CD1c-positive myeloid dendritic cell (primary cell): ENCODE data around the gene XKR7.

ENCODE experiments used
- DNase-seq: peaks from one replicate; pipeline ENCODE4 v3.0.0-alpha.2; 2016; ENCODE audit errors: extremely low spot score

XKR7 gene

DNA sequence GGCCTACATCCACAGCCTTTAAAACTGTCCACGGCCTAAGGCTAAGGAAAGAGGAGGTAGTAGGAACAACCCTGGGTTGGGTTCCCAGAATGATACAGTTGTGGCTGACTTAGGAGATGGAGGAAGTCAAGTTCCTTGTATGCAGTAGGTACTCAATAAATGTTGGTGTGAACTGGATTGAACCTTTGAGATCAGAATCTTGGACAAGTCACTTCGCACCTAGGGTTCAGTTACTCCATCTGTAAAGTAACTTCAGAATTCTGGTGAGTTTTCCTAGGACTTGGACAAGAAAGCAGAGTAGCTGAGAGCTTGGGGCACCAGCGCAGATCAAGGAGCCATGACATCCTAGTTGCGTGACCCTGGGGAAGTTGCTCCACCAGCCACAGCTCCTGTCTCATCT, 9.1 kb downstream of the XKR7 start:
- DNase-seq = no peak

- DNase-seq = no peak
Measured at GRCh38 chr20:31979713-31980426, 11.9 kb downstream of the XKR7 start.

DNA sequence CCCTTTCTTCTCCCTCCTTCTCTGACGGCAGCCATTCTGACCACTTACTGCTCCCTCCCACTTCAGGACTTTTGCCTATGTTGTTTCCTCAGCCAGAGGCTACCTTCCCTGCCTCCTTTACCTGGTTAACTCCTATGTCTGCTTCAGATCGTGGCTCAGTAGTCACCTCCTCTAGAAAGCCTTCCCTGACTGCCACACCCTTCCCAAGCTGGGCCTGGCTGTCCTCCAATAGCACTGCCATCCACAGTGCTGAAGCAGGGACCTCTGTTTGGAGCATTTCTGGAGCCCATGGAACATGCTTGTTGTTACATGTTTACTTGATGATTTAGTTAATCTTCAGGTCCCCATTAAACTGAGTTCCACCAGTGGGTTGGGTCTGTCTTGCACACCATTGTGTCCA, 13.8 kb downstream of the XKR7 start:
- DNase-seq = no peak

GRCh38 chr20:31984981-31985471, 17.1 kb downstream of the XKR7 start:
- DNase-seq = no peak

DNA sequence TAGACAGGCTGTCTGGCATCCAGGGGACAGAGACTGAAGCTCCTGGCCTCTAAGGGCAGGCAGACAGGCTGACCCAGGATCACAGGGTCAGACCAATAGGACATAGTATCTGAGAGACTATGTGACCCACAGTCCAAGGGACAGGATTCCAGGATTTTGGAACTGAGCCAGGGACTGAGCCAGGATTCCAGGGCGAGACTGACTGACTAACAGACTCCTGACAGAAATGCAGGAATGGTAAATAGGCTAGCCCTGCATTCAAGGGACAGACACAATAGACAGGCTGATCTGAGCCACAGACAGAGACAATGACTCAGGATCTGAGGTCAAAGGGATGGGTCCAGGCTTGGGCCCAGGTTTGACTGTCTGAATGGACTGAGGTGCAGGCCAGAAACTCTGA, 19.8 kb downstream of the XKR7 start:
- DNase-seq = no peak

GRCh38 chr20:31988430-31989015, 20.6 kb downstream of the XKR7 start:
- DNase-seq = no peak

DNA sequence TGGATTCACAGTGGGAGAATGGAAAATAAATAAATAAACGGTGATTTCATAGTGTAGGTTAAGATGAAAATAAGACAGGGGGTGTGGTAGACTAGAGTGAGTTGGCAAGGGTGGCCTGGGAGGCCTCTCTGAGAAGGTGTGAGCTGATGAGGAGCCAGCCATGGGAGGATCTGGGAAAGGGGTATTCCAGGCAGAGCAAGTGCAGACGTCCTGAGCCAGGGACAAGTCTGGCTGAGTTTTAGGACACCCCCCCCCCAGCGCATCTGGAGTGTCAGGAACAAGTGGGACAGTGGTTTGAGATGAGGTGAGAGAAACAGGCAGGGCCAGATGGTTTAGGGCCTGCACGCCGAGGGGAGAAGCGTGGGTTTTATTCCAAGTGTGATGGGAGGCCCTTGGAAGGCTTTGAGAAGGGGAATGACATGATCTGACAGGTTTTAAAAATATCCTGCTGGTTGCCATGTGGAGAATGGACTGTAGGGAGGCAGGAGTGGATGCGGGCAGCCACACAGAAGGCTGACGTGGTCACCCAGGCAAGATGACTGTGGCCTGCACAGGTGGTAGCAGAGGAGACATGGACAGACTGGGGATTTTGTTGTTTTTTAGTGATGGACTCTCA, 21.2 kb downstream of the XKR7 start:
- DNase-seq = no peak

DNA sequence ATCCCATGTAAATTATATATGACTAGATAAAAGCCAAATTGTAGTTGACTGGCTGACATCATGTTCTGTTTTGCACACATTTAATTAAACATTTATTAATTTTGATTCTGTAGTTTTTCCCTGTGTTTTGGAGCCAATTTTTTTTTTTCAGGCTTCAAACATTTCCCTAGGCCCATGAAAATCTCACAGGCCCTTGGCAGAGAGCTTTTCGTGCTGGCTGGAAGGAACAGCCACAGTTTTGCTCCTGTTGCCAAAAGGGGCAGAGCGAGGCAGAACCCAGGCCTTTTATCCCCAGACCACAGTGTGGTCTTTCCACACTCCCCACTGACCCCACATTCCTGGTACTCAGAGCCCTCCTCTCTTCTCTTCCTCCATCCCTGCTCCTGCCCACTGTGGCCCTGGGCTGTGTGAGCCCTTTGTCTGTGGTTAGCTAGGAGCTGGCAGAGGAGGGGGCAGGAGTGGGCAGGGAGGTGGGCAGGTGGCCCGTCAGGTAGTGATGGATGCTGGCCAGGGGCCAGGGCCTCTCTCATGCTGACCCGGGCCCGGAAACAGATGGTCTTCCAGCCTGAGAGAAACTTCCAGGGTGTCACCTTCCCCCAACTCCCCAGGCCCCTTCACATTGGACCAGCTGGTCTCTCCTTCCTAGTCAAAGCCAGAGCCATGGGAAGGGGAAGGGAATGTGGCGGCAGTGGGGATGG, 22.8 kb downstream of the XKR7 start:
- DNase-seq = no peak

GRCh38 chr20:31991339-31991705, 23.4 kb downstream of the XKR7 start:
- no peak for DNase-seq

DNA sequence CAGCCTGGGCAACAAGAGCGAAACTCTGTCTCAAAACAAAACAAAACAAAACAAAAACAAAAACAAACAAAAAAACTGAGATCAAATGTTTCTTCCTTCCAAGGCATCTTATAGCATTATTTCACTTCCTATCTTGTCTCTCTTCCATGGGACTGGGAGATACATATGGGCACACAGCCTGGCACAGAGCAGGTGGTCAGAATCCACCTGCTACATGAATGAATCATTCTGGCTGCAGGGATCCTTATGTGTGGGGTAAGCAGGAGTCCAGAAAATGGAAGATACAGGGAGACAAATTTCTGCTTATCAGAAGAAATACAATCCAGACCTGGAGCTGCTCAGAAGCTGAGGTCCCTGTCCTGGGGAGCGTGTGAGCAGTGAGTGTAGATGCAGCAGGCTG, 24.1 kb downstream of the XKR7 start:
- DNase-seq = no peak

GRCh38 chr20:31996996-31997395, 29.0 kb downstream of the XKR7 start:
- DNase-seq = no peak

GRCh38 chr20:31998246-31998645, 30.3 kb downstream of the XKR7 start:
- DNase-seq = no peak

GRCh38 chr20:32003325-32003724, 35.4 kb downstream of the XKR7 start:
- no peak for DNase-seq

DNA sequence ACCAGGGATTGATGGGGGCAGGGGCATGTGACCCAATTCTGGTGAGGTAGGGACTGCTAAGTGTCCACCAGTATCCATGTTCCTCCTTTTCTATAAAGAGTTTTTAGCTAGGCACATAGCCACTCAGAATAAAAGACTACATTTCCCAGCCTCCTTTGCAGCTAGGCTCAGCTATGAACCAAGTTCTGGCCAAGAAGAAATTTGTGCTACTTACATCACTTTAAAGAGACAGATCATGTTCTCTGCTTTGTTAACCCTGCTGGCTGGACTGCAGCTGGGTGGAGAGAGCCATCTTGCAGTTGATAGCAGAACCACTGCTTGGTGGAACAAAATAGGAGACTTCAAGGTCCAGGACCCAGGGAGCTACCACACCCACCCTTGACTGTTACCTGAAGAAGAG, 37.0 kb downstream of the XKR7 start:
- DNase-seq = peak; percentile 13

DNA sequence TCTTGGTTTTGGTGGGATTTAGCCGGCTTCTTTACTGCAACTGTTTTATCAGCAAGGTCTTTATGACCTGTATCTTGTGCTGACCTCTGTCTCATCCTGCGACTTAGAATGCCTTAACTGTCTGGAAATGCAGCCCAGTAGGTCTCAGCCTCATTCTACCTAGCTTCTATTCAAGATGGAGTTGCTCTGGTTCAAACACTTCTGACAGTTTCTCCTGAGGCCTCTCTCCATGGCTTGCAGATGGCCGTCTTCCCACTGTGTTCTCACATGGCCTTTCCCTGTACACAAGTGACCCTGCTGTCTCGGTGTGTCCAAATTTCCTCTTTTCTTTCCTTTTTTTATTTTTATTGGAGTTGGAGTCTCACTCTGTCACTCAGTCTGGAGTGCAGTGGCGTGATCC, 38.1 kb downstream of the XKR7 start:
- DNase-seq = no peak

DNA sequence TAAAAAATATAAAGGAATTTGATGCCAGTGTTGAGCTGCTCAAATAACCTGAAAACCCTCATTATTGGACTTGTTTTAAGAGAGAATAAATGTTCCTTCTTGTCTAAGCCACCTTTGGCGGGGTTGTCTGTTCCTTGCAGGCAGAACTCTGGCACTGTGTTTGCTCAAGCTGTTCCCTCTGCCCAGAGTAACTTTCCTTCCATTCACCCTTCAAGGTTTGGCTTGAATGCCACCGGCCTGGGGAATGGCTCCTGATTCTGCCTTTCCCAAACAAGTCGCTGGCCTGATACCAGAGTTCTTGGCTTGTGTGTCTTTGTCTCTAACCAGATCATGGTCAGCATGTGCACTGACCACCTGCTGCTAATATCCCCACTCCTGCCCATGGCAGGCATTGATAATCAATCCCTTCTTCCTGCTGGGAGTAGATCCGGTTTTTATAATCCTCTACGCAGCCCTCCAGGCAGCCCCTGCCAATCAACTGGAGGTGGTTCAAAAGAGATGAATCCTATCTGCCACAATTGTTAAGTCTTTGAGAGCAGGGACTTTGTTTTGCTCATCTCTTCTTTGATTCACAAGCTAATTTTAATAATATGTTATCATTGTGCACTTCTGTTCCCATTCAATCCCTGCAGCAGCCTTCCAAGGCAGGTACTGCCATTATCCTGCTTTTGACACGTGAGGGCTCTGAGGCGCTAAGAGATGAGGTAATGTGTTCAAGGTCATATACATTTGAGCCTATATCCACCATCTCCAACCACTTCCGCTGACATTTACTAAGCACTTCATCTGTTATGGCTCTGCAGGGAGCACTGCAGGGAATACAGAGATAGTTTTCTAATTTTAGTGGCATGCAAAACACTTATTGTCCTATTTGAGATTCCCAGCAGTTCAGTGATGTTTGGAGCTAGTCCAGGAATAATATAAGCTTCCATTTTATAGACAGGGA, 39.2 kb downstream of the XKR7 start:
- no peak for DNase-seq

DNA sequence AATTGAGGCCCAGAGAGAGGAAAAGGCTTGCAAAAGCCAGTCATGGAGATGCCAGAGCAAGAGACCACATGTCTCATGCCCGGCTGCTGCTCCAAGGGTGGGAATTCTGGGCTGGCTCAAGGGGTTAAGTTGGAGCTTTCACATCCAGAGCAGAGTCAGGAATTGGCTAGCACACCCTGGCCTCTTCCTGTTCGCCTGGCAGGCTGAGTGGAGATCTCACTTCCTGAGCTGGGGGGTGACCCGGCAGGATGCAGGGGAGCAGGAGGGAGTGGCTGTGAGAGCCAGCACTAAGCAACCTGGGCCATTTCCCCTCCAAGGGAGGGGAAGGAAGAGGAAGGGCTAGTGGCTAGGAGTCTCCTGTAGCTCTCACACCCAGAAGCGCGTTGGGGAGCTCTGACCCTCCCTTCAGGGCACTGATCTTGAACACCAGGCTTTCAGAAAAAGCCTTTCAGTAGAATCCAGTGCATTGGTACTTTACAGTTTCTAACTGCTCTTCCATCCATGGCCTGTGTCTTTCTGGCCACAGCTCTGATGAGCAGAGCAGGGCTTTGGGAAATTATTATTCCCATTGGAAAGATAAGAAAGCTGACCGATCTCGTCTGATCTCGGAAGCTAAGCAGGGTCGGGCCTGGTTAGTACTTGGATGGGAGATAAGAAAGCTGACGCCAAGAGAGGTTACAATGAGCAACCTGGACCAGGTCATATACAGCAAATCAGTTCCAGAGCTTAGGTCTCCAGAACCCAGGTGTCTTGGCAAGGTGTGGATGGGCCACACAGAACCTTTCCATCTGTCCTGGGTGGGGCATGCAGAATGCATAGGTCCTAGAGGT, 40.1 kb downstream of the XKR7 start:
- peak; percentile 13 for DNase-seq

DNA sequence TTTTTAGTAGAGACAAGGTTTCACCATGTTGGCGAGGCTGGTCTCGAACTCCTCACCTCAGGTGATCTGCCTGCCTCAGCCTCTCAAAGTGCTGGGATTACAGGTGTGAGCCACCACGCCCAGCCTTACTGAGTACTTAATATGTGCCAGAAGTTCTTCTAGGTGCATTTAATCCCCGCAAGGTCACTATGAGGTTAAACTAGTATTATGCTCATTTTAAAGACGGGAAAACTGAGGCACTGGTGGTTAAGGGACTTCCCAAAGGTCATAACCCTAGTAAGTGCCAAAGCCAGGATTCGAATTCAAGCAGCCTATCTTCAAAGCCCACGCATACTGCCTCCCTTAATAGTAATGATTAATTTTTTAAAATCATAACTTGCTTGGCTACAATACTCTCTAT, 41.6 kb downstream of the XKR7 start:
- DNase-seq = no peak

DNA sequence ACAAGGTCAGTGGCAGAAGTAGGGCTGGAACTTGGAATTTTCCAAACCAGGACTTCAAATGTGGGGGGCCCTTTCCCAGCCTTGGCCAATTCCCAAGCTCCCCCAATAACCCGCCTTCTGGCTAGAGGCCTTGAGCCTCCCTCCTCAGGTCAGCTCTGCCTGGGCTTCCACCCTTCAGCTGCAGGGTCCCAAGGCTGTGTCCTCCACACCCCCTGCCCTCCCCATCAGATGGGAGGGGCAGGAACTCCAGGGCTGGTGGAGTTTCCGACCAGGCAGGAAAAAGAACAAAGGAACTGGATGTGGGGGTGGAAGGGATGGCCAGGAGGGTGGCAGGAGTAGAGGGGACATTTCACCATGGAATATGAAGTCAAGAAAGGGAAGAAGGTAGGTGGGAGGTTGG, 42.1 kb downstream of the XKR7 start, which contains the start of gene CCM2L:
Gene CCM2L, plus strand, starts transcription at position 338 of the 400 bp plus-strand sequence. Its CDS starts 17 bp downstream, at position 355.
- no peak for DNase-seq

- no peak for DNase-seq
Measured at GRCh38 chr20:32010666-32011065, 42.7 kb downstream of the XKR7 start.
